GM18502 (cell line): ENCODE results near the gene TLR5.

Experiments
- ATAC-seq: cut with Tn5 transposase; IDR thresholded peaks from one replicate; pipeline ENCODE4 v1.9.1; 2021; ENCODE audit warnings: mild to moderate bottlenecking; ENCODE audit not compliant: unreplicated experiment, poor library complexity

TLR5 gene

DNA sequence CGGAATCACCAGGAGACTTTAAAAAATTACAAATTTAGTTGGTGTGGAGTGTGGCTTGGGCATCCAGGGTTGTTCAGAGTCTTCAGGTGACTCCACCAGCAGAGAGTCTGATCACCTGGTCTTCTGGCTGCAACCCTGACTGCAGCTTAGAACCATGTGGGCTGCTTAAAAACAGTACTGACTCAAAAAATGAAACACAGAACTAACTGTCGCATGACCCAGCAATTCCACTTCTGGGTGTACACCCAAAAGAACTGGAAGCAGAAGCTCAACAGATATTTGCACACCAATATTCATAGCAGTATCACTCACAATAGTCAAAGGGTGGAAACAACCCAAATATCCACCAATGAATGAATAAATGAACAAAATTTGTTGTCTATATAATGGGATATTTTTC lies 17.3 kb downstream of the TLR5 start:
- ATAC-seq = no peak

DNA sequence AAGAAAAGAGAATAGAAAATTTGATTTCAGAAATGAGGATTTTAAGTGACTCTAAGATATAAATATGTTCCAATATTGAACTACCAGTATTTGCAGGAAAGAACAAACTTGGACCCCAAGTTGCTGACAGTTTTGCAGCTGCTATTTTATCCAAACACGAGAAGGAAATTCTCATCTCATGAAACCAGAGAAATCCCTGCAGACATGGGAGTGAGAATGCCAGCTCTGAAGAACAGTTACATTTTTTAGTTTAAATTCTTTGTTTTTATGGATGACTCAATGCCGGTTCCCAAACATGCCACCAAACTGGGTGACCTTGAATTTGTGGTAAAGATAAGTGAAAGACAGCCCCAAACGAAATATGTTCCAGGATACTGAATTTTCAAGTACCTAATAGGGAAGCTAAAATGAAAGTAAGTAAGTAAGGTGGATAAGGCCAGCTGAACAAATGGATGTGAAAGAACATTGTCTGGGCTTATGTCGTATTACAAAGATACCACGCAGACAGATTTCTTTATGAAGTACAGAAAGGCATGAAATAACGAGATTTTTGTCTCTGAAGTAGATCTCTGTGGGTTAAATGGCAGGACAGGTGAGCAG lies 19.9 kb downstream of the TLR5 start:
- no peak for ATAC-seq

DNA sequence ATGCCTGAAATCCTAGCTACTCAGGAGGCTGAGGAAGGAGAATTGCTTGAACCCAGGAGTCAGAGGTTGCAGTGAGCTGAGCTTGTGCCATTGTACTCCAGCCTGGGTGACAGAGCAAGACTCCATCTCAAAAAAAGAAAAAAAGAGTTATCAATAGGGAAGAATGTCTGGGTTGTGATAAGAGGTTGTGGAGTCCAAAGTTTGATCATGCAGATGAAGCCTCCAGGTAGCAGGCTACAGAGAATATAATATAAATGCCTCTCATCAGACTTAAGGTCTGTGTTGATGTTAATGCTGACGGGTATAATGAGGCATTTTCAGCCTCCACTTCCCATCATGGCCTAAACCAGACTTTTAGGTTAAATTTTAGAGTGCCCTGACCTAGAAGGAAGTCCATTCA lies 24.6 kb downstream of the TLR5 start:
- no peak for ATAC-seq

DNA sequence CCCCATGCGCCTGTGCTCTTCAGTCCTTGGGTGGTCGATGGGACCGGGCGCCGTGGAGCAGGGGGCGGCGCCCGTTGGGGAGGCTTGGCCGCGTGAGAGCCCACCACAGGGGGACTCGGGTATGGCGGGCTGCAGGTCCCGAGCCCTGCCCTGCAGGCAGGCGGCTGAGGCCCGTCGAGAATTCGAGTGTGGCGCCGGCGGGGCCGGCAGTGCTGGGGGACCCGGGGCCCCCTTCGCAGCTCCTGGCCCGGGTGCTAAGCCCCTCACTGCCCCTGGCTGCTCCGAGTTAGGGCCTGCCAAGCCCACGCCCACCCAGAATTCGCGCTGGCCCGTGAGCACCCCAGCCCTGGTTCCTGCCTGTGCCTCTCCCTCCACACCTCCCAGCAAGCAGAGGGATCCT lies 26.1 kb downstream of the TLR5 start:
- ATAC-seq = no peak

DNA sequence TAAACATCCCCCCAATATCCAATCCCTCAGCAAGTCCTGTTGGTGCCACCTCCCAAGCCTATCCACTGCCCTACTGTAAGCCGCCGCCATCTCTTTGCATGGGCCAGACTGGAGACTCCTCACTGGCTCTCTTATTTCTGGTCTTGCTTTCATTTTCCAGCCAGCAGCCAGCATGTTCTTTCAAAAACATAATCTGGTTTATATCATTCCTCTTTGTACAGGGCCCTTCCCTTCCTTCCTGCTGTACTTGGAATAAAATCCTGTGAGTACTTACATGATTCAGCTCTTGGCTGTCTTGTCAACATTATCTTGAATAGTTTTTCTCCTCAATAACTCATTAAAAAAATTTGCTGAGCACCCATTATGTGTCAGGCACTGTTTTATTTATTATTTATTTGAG lies 28.2 kb downstream of the TLR5 start:
- ATAC-seq = no peak

DNA sequence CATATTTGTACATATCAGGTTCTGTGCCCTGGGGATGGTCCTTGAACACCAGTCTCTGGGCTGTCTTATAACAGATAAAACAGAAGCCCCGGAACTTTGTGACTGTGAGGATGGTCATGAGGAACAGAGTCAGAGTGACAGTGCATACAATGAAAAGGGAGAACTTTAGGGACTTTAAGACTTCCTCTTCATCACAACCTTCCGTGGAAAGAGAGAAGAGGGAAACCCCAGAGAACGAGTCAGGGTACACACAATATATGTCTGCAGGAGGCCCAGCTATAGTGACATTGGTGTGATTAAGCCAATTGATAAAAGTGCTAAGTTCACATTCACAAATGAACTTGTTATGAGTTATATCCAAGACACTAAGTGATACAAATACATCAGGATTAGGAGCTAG lies 32.1 kb downstream of the TLR5 start:
- no peak for ATAC-seq

DNA sequence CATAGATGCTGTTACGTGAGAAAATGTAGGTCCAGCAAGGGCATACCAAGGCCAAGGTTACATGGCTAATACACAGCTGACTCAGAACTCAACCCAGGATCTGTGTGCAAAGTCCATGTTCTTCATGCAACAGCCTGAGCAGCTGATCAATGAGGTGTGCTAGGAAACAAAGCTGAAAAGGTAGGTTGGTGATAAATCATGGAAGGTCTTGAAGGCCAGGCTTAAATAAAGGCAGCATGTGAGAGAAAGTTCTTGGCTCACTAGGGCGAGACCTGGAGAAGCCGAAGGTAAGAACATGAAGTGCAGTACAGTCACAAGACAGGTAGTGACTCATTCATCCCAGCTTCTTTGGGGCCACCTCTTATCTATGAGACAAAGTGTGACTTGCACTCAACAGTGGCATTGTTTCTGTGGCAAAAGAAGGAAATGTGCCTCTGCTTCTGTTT lies 33.4 kb downstream of the TLR5 start:
- ATAC-seq = no peak

DNA sequence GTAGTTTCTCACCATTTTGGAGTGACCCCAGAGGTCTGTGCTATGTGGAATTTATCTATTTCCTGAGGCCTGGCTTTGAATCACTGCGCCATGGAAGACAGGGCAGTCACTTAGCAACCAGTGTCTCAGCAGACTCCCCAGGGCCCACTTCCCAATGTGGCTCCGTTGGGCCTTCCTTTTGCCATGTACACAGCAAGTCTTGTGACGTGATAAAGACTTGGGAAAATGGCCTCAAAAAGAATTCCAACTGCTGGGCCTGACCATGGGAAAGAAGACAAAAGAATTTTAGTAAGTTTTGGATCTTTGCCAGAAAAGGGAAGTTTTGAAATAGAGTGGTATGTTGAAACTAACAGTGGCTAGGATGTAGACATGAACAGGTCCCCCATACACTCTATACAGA lies 36.2 kb downstream of the TLR5 start:
- ATAC-seq = no peak

DNA sequence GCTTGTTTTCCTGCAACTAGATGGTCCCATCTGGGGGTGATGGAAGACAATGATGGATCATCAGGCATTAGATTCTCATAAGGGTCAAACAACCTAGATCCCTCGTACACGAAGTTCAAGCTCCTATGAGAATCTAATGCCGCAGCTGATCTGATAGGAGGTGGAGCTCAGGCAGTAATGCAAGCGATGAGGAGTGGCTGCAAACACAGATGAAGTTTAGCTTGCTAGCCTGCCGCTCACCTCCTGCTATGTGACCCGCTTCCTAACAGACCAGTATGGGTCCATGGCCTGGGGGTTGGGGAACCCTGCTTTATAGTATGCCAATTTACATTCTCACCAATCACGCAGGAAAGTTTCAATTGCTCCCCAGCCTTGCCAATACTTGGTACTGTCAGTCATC lies 37.5 kb downstream of the TLR5 start:
- ATAC-seq = no peak

DNA sequence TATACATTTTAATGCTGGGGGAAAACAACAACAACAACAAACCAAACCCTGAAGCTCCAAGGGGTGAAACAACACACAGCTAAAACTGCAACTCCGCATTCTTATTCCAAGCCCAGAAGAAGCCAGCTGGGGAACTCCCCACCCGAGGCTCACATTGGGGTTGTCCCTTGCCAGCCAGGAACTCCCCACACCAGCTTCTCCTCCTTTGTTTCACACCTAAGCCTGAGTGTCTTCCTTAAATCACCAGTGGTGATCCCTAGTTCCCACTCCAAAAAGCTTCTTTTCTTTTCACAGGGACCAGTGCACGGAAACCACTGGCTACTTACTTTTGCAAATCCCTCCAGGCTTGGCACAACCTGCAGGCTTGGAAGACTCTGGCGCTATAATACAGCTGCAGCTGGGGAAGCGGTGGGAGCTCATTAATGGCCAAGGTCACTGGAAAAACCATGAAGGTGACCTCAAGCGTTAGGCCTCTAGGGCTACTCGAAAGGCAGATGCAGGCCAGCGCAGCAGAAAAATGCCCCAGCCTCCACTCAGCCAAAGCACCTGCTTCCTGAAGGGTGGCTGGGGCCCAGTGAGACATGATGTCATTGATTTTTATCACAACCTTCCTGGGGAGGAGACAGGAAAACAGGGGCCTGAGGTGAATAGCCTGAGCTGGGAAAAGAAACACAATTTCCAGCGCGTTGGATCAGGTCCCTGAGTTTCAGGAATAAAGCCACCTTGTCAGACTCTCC lies 40.1 kb downstream of the TLR5 start:
- no peak for ATAC-seq

DNA sequence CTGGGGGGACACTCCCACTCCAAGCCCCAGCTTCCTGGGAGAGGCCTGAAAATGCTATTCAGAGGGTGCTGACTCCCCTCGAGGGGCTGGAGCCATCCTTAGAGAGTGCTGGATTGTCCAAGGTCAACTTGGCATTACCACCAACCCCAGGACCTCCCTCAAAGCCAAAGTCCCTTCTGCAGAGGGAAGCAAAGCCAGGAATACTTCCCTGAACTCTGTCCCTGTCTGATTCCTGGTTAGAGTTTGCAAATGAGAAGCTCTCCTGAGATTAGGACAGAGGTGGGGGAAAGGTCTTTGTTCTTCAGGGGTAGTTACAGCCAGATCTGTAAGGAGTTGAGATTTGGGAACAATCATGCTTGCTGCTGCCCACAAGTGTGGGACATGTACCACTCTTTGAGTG lies 45.3 kb downstream of the TLR5 start:
- no peak for ATAC-seq

DNA sequence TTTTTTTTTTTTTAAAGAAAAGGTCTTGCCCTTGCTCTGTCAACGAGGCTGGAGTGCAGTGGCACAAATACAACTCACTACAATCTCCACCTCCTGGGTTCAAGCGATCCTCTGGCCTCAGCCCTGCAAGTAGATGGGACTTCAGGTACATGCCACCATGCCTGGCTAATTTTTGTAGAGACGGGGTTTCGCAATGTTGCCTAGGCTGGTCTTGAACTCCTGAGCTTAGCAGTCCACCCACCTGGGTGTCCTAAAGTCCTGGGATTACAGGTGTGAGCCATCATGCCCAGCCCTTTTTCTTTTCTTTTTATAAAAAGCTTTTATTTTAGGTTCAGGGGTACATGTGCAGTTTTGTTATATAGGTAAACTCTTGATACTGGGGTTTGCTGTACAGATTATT lies 47.2 kb downstream of the TLR5 start:
- ATAC-seq = no peak

DNA sequence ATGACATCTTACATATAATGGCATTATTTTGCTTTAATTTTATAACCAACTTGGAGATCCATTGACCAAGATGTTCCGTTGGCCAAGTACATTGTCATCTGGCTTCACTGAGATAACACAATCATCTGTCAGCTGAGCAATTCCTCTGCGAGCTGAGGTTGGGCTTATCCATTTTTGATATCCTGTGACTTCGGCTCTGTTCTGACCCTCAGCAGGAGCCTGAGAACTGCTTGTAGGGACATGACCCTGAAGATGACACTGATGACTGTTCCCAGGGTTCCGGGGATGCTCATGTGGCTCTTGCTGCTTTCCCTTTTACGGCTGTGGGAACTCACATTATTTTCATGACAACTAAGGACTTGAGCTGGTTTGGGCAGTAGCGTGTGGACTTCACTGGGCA lies 51.2 kb downstream of the TLR5 start:
- ATAC-seq = no peak

DNA sequence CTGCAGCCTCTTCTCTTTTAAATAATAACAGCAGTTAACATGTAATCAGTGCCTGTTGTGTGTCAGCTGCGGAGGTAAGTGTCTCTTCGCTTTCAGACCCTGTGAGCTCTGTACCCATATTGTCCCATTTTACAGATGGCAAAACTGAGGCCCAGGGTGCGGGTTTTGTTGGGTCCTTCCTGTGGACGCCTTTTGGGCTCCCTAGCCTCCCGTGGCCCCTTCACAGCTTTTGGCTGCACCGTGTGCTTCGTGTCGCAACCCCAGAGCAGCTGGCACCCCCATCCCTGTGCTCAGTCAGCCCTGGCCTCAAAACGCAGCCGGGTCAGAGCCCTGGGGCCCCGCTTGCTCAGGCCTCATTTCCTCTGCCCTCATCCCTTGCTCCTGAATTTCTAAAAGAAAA lies 53.8 kb downstream of the TLR5 start:
- ATAC-seq = no peak

DNA sequence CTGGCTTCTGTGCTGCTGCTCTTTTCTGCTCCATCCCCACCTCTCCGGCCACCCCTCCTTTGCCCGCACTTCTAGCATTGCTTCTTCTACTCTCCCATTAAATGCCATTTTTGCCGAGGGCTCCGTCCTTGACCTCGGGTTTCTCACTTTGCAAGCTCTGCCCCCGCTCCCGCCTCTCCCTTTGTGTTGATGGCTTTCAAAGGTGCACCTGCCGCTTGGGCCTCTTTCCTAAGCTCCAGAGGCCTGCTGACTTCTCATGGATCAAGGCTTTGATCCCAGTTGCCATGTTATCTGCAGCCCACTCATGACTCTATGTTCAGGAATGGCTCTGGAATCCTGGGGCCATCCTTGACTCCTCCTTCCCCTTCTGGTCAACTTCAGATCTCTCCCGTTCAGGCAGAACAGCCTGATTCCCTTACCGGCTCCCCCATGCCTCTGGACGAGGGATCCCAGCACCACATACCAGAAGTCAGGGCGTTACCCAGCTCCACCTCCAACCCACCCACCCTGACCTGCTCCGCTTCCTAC lies 54.3 kb downstream of the TLR5 start:
- ATAC-seq = no peak

DNA sequence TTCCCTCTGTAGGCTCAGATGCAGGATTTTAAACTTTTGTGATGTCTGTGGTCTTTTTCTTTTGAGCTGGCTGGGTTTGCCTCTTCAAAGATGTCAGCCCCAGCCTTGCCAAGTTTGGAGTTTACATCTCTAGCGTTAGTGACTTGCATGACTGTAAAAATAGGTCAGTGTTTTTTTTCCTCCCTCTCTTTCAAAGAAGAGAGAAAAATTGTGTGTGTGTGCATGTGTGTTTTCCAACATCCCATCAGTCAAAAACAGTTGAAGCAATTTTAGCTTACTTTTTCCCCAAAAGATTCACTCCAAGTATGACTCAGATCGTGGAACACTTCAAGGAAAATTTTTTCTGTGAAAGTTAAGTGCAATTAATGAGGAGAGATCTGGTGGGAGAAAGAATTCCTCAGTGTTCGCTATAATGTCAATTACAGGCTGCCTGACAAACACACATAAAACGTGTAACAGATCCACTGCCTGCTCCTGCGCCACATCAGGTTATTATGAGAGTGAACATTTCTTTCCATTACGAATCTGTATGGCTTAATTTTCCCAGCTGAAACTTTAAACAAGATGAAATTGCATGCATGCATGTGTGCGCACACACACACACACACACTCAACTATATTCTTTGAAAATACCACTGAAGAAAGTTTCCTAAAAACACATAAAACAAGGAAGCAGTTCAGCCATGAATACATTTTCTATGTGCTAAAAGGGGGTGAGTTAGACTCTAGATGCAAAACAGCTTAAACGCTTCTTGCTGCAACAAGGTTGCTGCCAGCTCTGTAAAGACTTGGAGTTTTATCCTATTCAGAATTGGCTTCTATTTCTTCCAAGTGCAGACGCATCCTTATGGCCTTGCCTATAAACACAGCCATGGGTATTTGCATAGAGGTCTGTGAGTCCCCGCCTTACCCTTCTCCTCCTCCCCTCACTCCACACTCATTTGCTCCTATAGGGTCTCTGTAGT lies 55.5 kb downstream of the TLR5 start:
- ATAC-seq = no peak

DNA sequence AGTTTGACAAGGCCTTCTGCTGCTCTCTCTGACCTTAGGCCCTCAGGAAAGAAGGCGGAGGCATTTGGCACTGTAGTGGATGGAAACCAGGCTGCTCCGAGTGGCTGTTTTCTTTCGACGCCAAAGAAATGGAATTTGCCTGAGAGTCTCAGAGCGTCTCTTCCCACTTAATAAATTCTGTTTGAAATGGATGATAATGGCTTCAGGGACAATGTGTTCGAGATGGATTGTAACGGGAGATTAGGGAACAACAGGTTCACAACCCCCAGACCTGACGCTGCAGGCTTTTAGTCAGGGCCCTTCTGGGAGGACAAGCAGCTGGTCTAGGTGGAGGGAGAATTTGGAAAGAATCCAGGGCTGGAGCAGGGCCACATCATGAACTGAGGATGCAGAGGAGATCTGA lies 58.6 kb downstream of the TLR5 start:
- ATAC-seq = no peak

DNA sequence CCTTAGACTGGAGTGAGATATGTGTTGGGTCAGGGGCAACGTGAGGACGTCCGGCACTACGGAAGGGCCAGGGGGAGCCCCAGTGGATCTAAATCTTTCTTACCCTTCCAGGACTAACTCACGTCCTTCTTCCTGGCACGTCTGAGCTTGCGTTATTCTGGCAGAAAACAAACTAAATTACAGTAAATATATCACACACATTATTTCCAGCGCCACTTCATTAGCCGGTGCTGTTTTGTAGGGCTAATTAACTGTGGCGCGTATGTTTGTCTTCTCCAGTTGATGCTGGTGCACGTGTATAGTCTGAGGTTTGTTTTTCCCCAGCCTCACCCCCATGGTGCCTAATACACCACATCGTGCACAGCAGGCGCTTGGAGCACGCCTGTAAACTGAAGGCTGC lies 59.2 kb downstream of the TLR5 start:
- ATAC-seq = no peak

DNA sequence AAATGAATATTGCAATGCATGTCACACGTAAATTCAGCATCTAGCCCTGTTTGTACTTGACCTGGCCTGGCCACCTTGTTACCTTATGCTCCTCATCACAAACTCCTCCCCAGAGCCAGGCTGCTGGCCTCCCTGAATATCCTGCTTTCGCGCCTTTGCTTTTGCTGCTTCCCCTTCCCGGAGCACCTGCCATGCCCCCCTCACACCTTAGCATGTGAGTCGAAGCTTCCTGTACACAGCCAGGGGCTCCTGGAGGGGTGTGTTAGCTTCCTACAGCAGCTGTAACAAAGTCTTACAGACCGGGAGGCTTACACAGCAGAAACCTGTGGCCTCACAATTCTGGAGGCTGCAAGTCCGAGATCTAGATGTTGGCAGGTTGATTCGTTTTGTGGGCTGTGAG lies 60.1 kb downstream of the TLR5 start:
- ATAC-seq = no peak

DNA sequence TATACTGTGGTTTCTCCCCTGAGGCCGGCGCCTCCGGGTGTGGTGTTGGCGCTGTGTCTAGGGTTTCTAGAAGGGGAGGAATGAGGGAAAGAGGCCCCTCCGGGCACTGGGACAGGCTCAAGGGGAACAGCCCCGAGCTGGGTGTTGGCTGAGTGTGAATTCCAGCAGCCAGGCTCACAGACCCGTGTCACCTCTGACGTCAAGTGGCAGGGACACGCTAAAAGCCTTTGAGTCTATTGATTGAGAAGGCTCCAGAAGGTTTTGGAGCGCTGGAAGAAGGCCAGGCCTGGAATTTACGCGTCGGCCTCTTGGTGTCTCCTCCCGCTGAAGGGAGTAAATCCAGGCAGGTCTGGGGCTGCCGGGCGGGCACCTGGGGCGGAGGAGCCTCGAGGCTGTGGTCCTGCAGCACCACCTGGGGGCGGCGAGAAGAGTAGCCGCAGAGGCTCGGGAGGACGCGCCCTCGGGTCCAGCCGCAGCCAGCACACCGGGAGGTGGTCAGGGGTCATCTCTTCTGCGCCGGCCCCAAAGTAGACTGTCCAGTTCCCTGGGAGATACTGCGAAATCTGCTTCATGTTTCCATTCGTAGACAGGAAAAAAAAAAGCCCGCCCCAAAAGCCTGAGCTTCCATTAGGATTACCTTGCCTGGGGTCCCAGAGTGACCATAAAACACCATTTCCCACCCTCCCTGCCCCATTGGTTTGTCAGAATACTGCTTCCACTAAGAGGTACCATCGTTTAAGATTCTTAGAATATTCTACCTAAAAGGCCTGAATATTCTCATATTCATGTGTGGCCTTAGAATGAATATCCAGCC lies 61.7 kb downstream of the TLR5 start:
- ATAC-seq = peak; percentile 97
